NCI-H1105 treated with DMSO at 0.1 percent for 48 hours (cell line): ENCODE data around the gene PTRH2.
A peak's percentile ranks its signal among the peaks of the same experiment; 100 is the strongest.
"Not testable (repeated sequence)": the region's sequence is repeated elsewhere in the genome, so short reads cannot be mapped to it uniquely, and the experiment has no call there.

Source experiments
- DNase-seq: peaks from one replicate; lab custom pipeline; 2025; lab: John Stamatoyannopoulos, UW

Gene PTRH2

GRCh38 chr17:59669411-59669810 is 37.8 kb downstream of the PTRH2 start:
- DNase-seq: no peak

- DNase-seq: no peak
These were observed 38.4 kb downstream of the PTRH2 start for GRCh38 chr17:59668816-59669215.

- DNase-seq: peak; percentile 16
These were observed 41.0 kb downstream of the PTRH2 start for GRCh38 chr17:59666235-59666634.

GRCh38 chr17:59656624-59657023 is 50.6 kb downstream of the PTRH2 start:
- not testable (repeated sequence) for DNase-seq

- DNase-seq: no peak
These were observed 55.1 kb downstream of the PTRH2 start for GRCh38 chr17:59652119-59652518.

GRCh38 chr17:59651346-59651745 is 55.9 kb downstream of the PTRH2 start:
- no peak for DNase-seq

GRCh38 chr17:59650642-59651041 is 56.6 kb downstream of the PTRH2 start:
- DNase-seq: no peak

- DNase-seq: no peak
These were observed 57.3 kb downstream of the PTRH2 start for GRCh38 chr17:59649886-59650285.
